HL-60 (cell line): ENCODE results near the gene BRD3OS.

Source experiments
- DNase-seq, 2 experiments: peaks; one replicate each; pipeline ENCODE4 v3.0.0-alpha.2; 2010 to 2020; ENCODE audit warnings: low read depth in 1 of 2, low spot score in 1 of 2
- H3K27ac ChIP-seq: fragments of 250-450 bp; sonication (Bioruptor Pico); replicated peaks from 2 replicates; pipeline ENCODE4 v1.5.1; 2020; ENCODE audit warnings: mild to moderate bottlenecking, moderate library complexity
- H3K27me3 ChIP-seq: fragments of 250-450 bp; sonication (Bioruptor Pico); 2 replicates; pipeline ENCODE4 v1.5.1; 2021; ENCODE audit warnings: mild to moderate bottlenecking, moderate library complexity; ENCODE audit not compliant: insufficient read depth, poor library complexity, severe bottlenecking
- H3K4me3 ChIP-seq: replicated peaks from 2 replicates; pipeline ENCODE4 v1.5.1; 2011; ENCODE audit warnings: mild to moderate bottlenecking, control low read depth, low read length; ENCODE audit not compliant: insufficient read depth
- GABPA ChIP-seq: IDR thresholded peaks from 2 replicates; pipeline ENCODE4 v1.6.1; 2012; ENCODE audit warnings: low read depth
- POLR2AphosphoS5 ChIP-seq: IDR thresholded peaks from 2 replicates; pipeline ENCODE4 v1.6.1; 2012; ENCODE audit warnings: low read depth
- SPI1 ChIP-seq: IDR thresholded peaks from 2 replicates; pipeline ENCODE4 v1.6.1; 2012; ENCODE audit warnings: low read depth, mild to moderate bottlenecking, borderline replicate concordance
- TF ChIP-seq, protein P1 (sequence below): IDR thresholded peaks from one replicate; pipeline ENCODE4 v1.5.1; 2011; ENCODE audit warnings: low read length, control low read depth, inconsistent platforms; ENCODE audit not compliant: insufficient read depth
- TF ChIP-seq, protein P2 (sequence below): IDR thresholded peaks from 2 replicates; pipeline ENCODE4 v1.6.1; 2012; ENCODE audit warnings: low read depth; ENCODE audit not compliant: insufficient replicate concordance

BRD3OS gene

DNA sequence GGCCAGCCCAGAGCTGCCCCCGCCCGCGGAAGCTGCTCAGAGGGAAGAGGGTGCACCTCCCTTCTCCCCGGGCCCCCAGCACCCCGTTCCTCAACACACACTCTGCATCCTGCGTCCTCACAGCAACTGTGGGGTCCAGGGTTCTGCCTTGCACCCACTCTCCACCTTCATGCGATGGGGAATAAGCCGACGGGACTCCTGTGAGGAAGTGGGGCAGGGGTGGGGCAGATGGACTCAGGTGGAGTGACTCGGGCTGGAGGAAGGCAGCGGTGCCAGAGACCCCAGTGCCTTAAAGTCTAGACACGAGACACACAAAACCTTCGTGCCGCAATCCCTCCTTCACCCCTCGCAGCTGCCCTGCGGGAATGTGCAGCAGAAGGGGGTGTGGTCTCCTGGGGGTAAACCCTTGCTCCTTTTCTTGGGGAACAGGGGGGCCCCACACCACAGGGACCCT, 33.9 kb downstream of the BRD3OS start:
- H3K4me3 ChIP-seq: no peak overlapping the region
- H3K27me3 ChIP-seq: no peaks in the 10 kb centered on the region
- no peak for DNase-seq
- TF ChIP-seq GABPA (no peak), SPI1 (no peak), POLR2AphosphoS5 (no peak)
- TF ChIP-seq, protein P1, sequence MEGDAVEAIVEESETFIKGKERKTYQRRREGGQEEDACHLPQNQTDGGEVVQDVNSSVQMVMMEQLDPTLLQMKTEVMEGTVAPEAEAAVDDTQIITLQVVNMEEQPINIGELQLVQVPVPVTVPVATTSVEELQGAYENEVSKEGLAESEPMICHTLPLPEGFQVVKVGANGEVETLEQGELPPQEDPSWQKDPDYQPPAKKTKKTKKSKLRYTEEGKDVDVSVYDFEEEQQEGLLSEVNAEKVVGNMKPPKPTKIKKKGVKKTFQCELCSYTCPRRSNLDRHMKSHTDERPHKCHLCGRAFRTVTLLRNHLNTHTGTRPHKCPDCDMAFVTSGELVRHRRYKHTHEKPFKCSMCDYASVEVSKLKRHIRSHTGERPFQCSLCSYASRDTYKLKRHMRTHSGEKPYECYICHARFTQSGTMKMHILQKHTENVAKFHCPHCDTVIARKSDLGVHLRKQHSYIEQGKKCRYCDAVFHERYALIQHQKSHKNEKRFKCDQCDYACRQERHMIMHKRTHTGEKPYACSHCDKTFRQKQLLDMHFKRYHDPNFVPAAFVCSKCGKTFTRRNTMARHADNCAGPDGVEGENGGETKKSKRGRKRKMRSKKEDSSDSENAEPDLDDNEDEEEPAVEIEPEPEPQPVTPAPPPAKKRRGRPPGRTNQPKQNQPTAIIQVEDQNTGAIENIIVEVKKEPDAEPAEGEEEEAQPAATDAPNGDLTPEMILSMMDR: no peak
- TF ChIP-seq, protein P2, sequence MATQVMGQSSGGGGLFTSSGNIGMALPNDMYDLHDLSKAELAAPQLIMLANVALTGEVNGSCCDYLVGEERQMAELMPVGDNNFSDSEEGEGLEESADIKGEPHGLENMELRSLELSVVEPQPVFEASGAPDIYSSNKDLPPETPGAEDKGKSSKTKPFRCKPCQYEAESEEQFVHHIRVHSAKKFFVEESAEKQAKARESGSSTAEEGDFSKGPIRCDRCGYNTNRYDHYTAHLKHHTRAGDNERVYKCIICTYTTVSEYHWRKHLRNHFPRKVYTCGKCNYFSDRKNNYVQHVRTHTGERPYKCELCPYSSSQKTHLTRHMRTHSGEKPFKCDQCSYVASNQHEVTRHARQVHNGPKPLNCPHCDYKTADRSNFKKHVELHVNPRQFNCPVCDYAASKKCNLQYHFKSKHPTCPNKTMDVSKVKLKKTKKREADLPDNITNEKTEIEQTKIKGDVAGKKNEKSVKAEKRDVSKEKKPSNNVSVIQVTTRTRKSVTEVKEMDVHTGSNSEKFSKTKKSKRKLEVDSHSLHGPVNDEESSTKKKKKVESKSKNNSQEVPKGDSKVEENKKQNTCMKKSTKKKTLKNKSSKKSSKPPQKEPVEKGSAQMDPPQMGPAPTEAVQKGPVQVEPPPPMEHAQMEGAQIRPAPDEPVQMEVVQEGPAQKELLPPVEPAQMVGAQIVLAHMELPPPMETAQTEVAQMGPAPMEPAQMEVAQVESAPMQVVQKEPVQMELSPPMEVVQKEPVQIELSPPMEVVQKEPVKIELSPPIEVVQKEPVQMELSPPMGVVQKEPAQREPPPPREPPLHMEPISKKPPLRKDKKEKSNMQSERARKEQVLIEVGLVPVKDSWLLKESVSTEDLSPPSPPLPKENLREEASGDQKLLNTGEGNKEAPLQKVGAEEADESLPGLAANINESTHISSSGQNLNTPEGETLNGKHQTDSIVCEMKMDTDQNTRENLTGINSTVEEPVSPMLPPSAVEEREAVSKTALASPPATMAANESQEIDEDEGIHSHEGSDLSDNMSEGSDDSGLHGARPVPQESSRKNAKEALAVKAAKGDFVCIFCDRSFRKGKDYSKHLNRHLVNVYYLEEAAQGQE: no peak
- no peak overlapping the region for H3K27ac ChIP-seq

DNA sequence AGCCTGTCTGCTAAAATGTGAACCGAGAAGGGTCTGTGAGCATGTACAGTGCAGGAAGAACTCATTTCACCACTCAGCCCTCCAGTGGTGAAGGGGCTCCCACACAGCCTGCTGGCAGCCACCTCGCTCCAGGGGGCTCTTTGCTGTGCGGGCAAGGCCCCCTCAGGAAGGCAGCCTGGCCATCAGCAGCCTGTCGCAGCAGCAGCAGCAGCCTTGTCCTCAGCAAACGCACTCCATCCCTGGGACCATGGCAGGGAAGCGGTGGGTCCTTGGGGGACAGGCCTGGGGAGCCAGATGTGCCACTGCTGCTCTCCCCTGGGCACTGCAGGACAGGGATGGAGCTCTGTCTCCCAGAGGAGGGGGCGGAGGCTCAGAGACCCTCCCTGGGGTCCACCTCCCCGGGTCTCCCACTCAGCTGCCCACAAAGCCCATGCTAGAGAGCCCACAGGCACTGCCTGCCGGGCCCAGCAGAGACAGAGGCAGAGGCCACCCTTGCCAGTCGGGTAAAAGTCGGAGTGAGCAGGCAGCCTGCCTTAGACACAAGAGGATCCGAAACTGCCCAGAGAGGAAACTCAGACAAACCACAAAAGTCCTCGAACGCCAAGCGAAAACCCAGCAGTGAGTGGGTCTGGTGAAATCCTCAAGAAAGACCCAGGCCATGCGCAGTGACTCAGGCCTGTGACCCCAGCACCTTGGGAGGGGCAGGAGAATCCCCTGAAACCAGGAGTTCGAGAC, 34.5 kb downstream of the BRD3OS start:
- peak overlapping the region; percentile 26; the same call in 1 of the 2 replicates for H3K27ac ChIP-seq

DNA sequence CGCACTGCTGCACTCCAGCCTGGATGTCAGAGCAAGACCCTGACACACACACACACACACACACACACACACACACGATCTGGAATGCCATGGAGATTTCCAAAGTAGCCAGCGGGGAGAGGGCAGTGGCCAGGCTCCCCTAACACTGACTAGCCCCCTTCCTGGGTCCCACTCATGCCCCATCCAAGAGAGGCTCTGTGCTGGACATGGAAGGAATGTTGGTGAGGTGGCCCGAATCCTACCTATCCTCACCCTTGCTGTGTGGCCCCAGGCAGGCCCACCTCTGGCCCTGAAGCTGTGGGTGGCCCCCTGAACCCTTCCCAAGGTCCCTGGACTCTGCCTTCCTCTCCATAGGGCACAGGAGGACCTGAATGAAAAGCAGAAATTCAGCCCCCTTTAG, 35.3 kb downstream of the BRD3OS start:
- TF ChIP-seq SPI1 (no peak), POLR2AphosphoS5 (no peak)
- no peak for DNase-seq
- H3K27me3 ChIP-seq: no peaks in the 10 kb centered on the region
- no peak overlapping the region for H3K4me3 ChIP-seq
- no peak overlapping the region for H3K27ac ChIP-seq

More for the DNA sequence above, 34.5 kb downstream of the BRD3OS start:
- no peaks in the 10 kb centered on the region for H3K27me3 ChIP-seq
- DNase-seq: peak; percentile 60 to 69
- H3K4me3 ChIP-seq: no peak overlapping the region
- TF ChIP-seq SPI1 (no peak), GABPA (no peak), POLR2AphosphoS5 (no peak)
- TF ChIP-seq, protein P1: no peak
- TF ChIP-seq, protein P2: no peak

DNA sequence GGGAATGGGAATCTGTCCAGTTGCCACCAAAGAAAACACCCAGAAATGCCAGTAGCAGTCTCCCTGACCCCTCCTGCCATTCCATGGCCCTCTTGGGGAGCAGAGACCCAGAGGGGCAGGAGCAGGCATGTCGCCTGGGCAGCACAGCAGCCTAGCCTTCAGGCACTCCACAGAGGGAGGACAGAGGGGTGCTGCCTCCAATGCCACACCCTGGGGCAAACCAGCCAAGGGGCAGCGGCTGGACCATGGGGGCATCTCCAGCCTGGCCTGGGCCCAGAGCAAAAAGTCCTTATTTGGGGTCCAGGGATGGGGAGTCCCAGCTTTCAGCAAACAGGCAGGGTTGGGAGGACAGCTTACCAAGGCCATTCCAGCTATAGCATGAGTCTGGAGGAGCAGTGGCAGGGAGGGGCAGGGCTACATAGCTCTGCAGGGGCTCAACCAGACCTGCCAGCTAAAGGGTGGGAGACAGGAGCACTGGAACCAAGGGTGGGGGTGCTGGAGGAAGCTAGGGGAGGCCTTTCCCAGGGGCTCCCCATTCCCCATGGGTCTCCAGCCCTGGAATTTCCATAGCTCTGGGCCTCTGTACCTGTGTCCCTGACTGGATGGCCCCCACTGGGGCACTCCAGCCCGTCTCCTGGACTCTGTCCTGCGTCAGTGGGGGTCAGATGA, 35.9 kb downstream of the BRD3OS start:
- no peak for DNase-seq
- Histone ChIP-seq H3K27me3 (no peaks in the 10 kb centered on the region), H3K4me3 (no peak overlapping the region), H3K27ac (no peak overlapping the region)
- TF ChIP-seq GABPA (no peak), POLR2AphosphoS5 (no peak), SPI1 (no peak)
- TF ChIP-seq, protein P1: no peak
- TF ChIP-seq, protein P2: no peak
